OCI-LY3 (cell line): ENCODE measurements around the gene ADCY5.

Experiments used
- CTCF ChIP-seq: fragments of 200-600, 300-600 bp; sonication (generic); IDR thresholded peaks from 2 replicates; pipeline ENCODE4 v1.5.1; 2014; ENCODE audit warnings: antibody characterized with exemption, low read length, low read depth
- EZH2phosphoT487 ChIP-seq: fragments of 200-600 bp; shearing (Covaris generic); IDR thresholded peaks from 2 replicates; pipeline ENCODE4 v1.6.1; 2018; ENCODE audit warnings: antibody characterized with exemption, mixed run types, low read depth

GRCh38 chr3:123346021-123346420 lies 102.9 kb downstream of the ADCY5 start:
- TF ChIP-seq CTCF (no peak), EZH2phosphoT487 (no peak)
